T follicular helper cell (primary cell): ENCODE measurements around the gene GRIFIN.
"Not testable (repeated sequence)": the region's sequence is repeated elsewhere in the genome, so short reads cannot be mapped to it uniquely, and the experiment has no call there.

Experiments used
- DNase-seq: peaks from one replicate; pipeline ENCODE4 v3.0.0-alpha.2; 2020; ENCODE audit warnings: low read depth

GRIFIN gene

DNA sequence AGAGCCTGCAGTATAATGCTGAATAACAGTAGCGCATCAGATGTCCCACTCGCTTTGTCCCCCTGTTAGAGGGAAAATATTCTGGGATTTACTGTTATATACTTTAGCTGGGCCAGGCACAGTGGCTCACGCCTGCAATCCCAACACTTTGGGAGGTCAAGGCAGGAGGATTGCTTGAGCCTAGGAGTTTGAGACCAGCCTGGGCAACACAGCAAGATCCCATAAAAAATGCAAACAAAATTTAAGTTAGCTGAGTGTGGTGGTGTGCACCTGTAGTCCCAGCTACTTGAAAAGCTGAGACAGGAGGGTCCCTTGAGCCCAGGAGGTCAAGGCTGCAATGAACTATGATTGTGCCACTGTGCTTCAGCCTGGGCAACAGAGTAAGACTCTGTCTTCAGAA, 22.3 kb downstream of the GRIFIN start:
- not testable (repeated sequence) for DNase-seq

DNA sequence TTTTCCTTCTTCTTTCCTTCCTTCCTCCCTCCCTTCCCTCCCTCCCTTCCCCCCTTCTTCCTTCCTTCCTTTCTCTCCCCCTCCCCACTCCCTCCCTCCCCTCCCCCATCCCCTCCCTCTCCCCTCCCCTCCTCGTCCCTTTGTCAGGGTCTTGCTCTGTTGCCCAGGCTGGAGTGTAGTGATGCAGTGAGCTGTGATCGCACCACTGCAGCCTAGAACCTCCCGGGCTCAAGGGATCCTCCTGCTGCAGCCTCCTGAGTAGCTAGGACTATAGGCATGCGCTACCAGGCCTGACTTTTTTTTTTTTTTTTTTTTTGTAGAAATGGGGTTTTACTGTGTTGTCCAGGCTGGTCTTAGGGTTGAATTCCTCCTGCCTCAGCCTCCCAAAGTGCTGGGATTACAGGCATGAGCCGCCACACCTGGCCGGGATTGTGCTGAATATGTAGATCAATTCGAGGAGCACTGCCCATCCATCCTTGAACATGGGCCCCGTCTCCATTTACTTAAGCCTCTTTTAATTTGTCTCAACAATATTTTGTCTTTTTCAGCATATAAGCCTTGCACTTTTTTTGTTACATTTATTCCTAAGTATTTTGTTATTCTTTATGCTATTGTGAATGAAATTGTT, 23.4 kb downstream of the GRIFIN start:
- no peak for DNase-seq

GRCh38 chr7:2452074-2452507, 24.1 kb downstream of the GRIFIN start:
- no peak for DNase-seq

DNA sequence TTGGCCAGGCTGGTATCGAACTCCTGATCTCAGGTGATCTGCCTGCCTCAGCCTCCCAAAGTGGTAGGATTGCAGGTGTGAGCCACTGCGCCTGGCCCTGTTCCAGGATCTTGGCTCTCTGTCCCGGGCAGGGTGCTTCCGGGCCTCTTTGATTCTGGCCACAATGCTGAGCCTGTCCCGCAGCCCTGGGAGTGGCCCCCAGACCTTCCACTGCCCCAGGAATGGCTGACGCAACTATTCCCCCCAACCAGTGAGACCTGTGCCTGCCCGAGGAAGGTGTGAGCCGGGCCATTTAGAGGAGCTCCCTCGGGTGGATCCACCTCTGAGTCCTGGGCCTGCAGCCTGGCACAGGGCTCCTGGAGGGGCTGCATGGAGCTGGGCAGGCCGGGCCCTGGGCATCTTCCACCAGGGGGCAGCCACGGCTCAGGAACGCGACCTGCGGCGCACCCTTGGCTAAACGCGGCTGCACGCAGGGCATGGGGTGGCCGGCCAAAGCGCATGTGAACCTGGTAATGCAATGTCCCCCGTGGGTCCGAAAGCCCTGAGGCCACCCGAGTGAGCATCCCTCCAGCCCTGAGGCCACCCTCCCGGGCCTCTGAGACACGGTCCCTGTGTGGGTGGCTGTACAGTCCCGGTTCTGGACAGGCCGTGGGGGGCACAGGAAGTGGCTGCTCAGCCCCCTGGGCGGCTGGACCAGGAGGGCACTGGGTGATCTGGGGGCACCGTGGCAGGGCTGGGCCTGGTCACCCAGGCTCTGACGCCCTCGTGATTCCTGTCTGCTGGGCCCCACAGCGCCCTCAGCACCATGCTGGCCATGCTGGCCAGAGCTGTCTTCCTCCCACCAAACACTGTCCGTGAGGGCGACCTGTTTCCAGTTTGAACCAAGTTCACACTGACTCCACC, 24.8 kb downstream of the GRIFIN start:
- DNase-seq: peak; percentile 63

DNA sequence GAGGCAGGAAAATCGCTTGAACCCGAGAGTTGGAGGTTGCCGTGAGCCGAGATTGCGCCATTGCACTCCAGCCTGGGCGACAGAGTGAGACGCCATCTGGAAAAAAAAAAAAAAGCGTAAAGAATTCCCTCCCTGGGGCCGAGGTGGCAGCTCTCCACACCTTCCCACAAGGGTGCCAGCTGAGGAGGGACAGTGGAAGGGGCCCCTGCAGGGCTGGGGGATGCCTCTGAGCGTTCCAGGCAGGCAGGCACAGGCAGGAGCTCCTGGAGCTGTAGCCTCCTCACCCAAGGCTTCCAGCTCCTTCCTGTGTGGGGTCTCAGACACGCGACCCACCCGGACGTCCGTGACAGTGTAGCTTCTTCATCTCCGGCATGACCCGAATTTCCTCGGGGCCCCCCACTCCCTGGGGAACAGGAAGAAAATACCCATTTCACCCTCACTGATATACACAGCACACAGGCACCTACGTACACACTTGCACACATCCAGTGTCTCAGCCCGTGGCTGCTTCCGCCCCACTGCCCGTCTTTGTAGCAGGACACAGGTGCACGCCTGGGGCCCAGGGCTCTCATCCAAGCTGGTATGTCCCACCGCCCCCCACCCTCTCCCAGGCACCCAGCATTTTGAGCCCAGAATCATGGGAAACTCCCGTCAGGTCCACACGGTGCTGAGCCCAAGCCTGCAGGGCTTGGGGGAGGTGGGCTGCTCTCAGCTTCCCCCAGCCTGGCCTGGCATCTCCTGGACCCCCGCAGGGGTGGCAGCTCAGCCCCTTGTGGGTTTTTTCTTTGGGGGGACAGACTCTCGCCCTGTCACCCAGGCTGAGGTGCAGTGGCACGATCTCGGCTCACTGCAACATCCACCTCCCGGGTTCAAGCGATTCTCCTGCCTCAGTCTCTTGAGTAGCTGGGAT, 25.7 kb downstream of the GRIFIN start:
- DNase-seq: no peak

DNA sequence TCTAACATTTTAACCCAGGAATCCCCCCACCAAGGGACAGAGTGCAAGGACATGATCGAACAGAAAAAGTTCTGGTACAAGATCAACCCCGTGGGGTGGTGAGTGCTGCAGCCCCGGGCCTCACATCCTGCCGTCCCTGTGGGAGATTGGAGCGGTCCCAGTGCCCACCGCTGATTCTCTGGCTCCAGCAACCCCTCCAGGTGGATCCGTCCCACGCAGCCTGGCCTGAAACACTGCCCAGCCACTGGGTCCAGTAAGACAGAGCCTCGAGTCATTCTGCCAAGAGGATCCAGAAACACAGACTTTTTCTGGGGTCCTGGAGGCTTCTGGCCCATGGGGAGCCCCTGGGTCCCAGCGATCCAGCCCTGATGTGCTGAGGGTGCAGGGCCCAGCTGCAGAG, 29.5 kb downstream of the GRIFIN start:
- no peak for DNase-seq

- no peak for DNase-seq
These were observed 30.2 kb downstream of the GRIFIN start for GRCh38 chr7:2445898-2446555.

- DNase-seq: no peak
These were observed 31.2 kb downstream of the GRIFIN start for GRCh38 chr7:2445047-2445446.

DNA sequence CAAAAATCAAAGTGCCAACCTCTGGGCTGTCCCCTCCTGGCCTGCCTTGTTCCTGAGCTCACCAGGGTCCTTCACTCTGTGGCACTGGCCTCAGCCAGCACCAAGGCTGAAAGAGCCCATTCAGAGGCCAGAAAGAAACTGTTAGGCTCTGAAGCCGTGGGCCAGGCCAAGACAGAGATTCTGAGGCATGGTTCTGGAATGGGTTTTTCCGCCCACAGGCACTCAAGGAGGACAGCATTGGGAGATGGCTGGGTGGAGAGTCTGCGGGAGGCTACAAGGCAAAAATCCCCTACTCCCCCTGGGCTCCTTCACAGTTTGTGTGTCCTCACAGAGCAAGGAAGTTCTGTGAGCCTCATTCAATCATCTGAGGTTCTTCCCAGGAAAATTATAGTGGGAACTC, 31.7 kb downstream of the GRIFIN start:
- DNase-seq: no peak

DNA sequence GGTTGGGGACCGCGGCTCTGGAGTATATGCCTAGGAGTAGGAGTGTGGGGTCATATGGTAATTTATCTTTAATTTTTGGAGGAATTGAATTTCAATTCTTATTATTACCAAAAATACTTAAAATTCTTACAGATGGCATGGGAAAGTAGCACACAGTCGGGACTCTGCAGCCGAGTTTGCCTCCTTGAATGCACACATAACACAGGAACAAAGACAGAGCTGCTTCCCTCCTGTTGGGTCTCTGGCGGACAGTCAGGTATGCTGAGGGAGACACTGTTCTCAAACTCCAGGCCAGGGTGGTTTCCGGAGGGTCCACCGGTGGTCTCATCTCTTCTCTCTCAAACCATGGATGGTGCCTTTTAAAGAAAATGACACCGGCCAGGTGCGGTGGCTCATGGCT, 32.7 kb downstream of the GRIFIN start:
- DNase-seq: no peak

DNA sequence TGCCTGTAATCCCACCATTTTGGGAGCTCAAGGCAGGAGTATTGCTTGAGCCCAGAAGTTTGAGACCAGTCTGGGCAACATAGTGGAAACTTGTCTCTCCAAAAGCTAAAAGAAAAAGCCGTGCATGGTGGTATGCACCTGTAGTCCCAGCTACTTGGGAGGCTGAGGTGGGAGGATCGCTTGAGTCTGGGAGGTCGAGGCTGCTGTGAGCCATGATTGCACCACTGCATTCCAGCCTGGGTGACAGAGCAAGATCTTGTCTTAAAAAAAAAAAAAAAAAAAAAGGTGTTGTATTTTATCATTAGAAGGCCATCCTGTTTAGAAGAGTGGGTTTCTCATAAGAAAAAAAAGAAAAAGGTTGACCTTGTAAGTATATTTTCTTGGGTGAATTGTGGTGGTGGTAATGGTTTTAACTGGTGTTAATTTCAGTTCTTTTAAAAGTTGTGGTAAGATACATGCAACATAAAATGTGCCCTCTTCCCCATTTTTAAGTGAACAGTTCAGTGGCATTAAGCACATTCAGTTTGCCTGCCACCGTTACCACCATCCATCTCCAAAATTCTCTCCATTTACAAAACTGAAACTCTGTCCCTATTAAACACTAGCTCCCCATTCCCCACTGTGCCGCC, 34.7 kb downstream of the GRIFIN start:
- DNase-seq: no peak

DNA sequence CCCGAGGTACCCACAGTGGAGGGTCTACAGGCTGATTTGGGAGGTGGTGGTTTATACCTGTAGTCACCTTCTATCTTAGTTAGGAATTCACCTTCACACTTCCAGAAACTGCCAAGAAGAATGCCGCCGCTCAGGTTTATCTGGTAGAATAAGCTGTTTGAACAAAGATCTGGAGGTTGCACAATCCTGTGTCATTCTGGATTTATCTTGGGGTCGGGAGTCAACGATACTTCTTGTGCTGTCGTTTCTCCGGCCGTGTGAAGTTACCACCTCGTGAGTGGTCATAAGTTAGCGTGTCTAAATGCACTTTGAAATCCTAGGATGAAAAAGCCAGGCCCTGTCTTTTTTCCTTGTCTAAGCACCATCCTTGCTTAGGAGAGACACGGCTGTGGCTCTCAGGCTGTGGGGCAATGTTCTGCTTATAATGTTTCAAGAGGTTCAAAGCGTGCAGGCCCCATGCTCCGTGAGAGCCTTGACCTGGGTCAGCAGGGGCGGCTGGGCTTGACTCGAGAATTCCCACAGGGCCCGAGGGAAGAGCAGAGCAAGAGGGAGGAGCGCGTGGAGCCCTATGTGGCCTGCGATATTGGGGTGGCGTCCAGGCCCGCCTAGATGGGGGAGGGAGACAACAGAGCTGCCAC, 35.5 kb downstream of the GRIFIN start:
- no peak for DNase-seq

DNA sequence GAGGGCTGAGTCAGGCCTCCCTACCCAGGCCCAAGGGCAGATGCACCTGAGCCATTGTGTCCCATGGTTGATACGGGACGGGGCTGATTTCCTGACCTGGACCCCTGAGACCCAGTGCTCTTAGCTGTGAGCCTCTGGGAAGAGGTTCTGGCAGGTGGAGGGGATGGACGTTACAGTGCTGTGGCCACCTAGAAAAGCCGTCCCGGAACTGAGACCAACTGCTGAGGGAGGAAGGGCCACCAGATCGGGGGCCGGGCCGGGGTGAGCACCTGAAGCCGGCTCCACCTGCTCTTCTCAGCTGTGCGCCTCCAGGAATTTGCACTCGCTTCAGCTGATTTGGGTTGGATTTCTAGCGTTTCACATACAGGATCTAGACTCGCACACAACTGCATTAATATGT, 37.4 kb downstream of the GRIFIN start:
- no peak for DNase-seq

DNA sequence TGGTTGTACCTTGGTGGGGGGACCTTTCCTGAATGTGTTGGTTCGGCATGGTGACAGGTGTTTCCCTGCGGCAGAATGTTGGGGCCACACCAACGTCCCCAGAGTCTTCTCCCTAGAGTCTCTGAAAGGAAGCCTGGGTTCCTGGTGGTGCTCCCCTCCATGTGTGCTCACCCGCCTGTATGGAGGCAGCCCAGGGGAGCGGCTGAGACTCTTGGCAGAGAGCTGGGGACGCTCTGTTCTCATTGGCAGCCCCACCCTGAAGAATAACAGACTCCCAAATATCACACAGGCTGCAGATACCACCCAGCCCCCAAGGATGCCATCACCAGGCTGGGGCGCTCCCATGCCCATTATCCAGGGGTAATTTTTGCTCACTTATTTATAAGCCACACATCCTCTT, 38.0 kb downstream of the GRIFIN start:
- no peak for DNase-seq

DNA sequence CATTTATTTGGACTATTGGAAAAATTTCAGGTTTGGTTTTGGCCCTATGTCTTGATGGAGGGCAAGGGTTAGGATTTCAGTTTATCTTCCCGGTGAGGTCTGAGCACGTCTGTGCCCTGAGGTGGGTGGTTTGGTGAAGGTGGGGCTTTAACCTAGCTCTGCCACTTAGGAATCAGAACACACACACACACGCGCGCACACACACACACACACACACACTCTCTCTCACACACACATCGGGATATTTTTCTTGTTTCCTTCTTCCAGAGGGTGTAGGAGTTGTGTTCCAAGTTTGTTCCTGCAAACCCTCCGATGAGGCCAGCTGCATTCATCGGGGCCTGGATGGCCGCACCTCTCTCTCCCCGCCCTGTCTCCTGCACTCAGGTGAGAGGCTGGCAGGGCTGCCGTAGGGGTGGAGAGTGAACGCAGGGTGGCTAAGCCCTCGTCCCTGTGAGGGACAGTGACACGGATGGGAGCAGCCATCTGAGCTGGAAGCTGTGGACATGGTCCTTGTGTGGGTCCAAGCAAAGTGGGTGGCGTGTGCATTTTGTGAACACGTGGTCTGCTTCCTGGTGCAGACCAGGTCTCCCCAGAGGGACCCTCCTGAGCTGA, 38.6 kb downstream of the GRIFIN start:
- no peak for DNase-seq

- no peak for DNase-seq
These were observed 39.1 kb downstream of the GRIFIN start for GRCh38 chr7:2437136-2437535.

DNA sequence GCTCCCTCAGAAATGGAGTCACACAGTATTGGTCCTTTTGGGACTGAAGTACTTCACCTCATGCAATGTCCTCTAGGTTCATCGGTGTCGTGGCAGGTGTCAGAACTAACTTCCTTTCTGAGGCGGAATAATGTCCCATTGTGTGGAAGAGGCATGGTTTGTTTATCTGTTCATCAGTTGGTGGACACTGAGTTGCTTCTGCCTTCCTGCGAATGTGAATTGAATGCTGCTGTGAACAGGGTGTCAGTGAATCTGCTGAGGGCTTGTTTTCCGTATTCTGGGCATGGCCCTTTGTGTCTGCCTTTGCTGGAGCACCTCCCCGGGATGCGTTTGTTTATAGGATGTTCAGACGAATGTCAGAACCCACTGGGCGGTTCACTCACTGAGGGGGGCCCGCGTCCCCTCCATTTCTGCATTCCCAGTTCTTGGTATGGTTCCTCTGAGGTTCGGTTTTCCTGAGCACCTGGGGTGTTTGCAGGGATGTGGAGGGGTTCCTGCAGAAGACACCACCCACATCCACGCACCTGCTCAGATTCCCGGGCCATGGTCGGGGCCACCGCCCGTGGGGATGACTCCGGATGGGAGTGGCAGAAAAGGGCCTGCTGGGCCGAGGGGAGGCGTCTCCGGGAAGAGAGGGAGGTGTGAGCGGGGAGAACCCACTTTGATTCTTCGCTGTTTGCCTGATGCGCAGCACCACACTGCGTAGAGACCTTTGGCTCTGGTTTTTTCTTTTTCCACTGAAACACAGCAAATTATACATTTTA, 39.7 kb downstream of the GRIFIN start:
- DNase-seq: no peak

DNA sequence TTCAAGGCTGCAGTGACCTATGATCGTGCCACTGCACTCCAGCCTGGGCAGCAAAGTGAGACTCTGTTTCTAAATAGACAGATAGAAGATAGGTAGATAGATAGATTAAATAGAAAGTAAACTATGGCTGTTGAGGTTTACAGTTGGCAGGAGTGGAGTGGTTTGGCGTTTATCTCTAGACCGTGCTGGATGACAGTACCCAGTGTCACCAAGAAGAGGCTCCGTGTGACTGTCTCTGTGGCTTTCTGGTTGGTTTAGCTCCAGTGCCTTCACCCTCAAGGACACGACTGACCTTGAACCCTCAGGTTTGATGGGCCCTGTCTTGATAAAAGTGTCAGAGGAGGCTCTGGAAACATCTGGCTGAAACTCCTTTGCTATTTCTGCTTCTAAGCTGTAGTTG, 41.1 kb downstream of the GRIFIN start:
- no peak for DNase-seq

DNA sequence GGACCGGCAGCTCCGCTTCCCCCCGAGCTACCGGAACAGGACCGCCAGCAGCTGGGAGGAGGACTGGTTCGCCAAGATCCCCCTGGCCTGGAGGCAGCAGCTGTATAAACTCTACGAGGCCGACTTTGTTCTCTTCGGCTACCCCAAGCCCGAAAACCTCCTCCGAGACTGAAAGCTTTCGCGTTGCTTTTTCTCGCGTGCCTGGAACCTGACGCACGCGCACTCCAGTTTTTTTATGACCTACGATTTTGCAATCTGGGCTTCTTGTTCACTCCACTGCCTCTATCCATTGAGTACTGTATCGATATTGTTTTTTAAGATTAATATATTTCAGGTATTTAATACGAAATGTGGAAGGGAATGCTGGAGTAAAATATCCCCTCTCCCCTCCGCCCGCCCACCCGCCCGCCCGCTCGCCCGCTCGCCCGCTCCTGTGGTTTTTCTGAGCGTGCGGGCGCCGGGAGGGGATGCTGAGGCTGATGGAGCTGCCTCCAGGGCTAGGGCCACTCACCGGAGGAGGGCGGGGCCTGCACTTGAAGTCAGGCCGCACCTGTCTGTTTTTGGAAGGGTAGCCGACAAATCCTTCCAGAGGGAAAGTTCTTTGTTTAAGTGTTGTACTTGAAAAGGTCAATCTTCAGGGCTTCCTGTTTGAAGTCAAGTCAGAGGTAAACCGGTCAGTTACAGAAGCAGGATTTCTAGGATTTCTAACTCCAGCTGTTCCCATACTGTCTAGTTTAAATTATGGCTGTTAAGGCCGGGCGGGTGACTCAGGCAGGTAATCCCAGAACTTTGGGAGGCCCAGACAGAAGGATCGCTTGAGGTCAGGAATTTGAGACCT, 42.3 kb downstream of the GRIFIN start:
- DNase-seq: no peak
